Activated CD4-positive, alpha-beta T cell treated with anti-CD3 and anti-CD28 coated beads for 36 hours (primary cell): ENCODE data around the gene CYP2R1. TPM values are rescaled to one million over a fixed set of nuclear protein-coding genes. Genes with fewer than 3 reads are reported as not detected.

Experiments
- total RNA-seq, 2 experiments: library from RNA; stranded (reverse); gene quantifications; one replicate each; pipeline ENCODE4 v1.2.3, GENCODE V29; 2021

The CYP2R1 gene
- total RNA-seq, 2 experiments from 2014 or later: 13.1 to 14.8 TPM

Other genes with a start within 250 kb of the CYP2R1 start
- gene PDE3B, start 248.4 kb downstream of the CYP2R1 start, total RNA-seq: 10 to 100 TPM; 24.7 to 25.8 TPM
- not detected for gene CALCA, start 80.1 kb upstream of the CYP2R1 start, total RNA-seq
- gene CALCB, start 181.4 kb upstream of the CYP2R1 start, total RNA-seq: 1 to 10 TPM; 3.5 to 6.8 TPM
- gene INSC, start 222.7 kb upstream of the CYP2R1 start, total RNA-seq: under 1 TPM; 0.64 to 0.69 TPM